ENCODE data around the gene ADAM19.
A peak's percentile ranks its signal among the peaks of the same experiment; 100 is the strongest.

The ADAM19 gene, protein sequence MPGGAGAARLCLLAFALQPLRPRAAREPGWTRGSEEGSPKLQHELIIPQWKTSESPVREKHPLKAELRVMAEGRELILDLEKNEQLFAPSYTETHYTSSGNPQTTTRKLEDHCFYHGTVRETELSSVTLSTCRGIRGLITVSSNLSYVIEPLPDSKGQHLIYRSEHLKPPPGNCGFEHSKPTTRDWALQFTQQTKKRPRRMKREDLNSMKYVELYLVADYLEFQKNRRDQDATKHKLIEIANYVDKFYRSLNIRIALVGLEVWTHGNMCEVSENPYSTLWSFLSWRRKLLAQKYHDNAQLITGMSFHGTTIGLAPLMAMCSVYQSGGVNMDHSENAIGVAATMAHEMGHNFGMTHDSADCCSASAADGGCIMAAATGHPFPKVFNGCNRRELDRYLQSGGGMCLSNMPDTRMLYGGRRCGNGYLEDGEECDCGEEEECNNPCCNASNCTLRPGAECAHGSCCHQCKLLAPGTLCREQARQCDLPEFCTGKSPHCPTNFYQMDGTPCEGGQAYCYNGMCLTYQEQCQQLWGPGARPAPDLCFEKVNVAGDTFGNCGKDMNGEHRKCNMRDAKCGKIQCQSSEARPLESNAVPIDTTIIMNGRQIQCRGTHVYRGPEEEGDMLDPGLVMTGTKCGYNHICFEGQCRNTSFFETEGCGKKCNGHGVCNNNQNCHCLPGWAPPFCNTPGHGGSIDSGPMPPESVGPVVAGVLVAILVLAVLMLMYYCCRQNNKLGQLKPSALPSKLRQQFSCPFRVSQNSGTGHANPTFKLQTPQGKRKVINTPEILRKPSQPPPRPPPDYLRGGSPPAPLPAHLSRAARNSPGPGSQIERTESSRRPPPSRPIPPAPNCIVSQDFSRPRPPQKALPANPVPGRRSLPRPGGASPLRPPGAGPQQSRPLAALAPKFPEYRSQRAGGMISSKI

DNA sequence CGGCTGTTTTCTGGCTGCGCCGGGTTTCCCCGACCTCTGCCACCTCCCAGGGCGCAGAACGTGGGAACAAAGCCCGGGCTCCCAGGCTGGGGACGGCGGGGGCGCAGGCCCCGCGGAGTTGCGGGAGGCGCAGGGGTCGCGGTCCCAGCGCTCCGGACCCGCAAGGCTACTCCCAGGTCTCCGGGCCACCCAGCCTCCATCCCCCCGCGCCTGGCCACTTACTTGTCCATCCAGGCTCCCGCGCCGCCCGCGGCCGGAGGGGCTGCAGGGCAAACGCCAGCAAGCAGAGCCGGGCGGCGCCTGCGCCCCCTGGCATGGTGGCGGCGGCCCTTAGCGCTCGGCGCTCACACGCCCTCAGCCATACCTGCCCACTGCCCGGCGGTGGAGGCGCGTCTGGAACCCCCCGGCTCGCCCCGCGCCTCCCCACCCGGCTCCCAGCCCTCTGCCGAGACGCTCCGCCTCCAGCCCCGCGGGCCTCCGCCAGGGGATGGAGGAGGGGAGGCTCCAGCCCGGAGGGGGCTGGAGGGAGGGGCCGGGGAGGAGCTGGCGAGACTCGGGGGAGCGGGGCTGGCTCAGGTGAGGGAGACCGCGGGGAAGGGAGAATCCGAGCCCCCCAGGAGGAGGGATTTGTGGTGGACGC, at the start of gene ADAM19:
ADAM19 (minus strand) TSS at position 395 of the 640 bp plus-strand sequence; CDS start at position 316, 79 bp downstream.
- Histone ChIP-seq H3K4me3 (ENCODE audit: low read depth in 1 of 2, low read length in 2 of 2) (peak within 1 kb of the TSS; percentile 67 to 86), H3K36me3 (ENCODE audit: control insufficient read depth in 1 of 2, insufficient read depth in 2 of 2, low read length in 2 of 2) (no peaks in the 10 kb centered on the region), H3K27ac (ENCODE audit: low read length) (peak within 1 kb of the TSS; percentile 83), H3K4me1 (ENCODE audit: control insufficient read depth in 1 of 2, insufficient read depth in 2 of 2, low read length in 2 of 2) (peaks cover 10 to 15% of the 10 kb centered on the region in 2 donors), H3K9me3 (ENCODE audit: control insufficient read depth in 1 of 2, low read length in 2 of 2) (no peaks in the 10 kb centered on the region), H3K27me3 (ENCODE audit: low read depth, low read length) (no peaks in the 10 kb centered on the region)

DNA sequence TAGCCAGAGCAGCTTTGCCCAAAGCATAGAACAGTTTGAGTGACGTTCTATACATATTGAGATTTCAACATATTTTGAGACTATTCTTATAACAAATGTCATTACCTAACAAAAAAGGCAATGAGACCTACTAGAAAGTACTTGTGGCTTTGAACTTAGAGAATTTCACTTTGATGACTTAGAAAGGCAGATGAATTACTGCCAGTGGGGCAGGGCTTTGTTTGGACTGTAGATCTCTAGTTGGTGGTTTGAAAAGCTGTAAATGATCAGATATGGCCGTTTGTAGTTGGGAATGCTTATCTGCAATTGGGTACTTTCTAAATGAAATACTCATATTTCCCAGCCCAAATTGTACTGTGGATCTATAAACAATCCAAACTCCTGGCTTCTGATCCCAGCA, 48.6 kb upstream of the ADAM19 start:
- Histone ChIP-seq H3K9me3 (ENCODE audit: control insufficient read depth in 1 of 2, low read length in 2 of 2) (peaks cover 0 to 2% of the 10 kb centered on the region in 2 donors), H3K36me3 (ENCODE audit: control insufficient read depth in 1 of 2, insufficient read depth in 2 of 2, low read length in 2 of 2) (no peaks in the 10 kb centered on the region), H3K27me3 (ENCODE audit: low read depth, low read length) (no peaks in the 10 kb centered on the region), H3K27ac (ENCODE audit: low read length) (no peak overlapping the region), H3K4me3 (ENCODE audit: low read depth in 1 of 2, low read length in 2 of 2) (no peak overlapping the region), H3K4me1 (ENCODE audit: control insufficient read depth in 1 of 2, insufficient read depth in 2 of 2, low read length in 2 of 2) (no peaks in the 10 kb centered on the region)

DNA sequence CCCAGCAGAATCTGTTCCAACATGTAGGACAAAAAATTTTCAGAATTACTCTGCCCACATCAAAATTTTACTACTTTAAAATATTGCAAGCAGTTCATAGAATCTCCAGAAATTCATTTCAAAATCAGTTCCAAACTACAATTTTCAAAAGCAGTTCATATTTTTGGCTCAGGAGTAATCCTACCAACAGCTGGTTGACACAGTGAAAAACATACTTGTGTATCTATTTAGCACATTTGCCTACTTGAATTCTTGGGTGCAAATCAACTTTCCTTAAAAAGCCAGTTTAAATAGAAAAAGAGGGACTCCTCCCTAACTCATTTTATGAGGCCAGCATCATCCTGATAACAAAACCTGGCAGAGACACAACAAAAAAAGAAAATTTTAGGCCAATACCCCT, 45.2 kb upstream of the ADAM19 start:
- H3K27me3 ChIP-seq (ENCODE audit: low read depth, low read length), result no peaks in the 10 kb centered on the region

DNA sequence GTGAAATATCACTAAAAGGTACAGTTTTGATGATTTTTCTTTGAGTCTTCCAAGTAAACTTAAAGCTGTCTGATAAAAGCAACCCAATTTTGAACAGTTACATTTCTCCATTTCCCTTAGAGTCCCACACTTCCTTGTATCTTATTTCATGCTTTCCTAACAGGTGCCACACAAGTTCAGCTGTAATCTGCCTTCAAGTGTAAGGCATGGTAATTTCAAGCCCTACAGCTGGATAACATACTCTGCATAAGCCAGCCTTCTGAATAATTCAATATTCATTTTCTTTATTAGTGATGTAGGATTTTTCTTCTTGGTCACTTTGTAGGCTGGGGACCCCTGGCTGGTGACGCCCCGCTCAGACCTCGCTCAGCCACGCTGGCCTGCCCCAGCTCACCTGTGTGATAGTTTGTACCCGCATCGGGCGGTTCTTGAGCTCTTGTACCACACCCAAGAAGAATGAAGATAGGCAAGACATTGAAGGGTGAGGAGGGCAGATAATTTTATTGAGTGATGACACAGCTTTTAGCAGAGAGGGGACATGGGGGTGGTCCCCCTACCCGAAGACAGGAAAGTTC, 42.7 kb upstream of the ADAM19 start:
- Histone ChIP-seq H3K4me3 (ENCODE audit: low read depth in 1 of 2, low read length in 2 of 2) (no peak overlapping the region), H3K27ac (ENCODE audit: low read length) (no peak overlapping the region), H3K4me1 (ENCODE audit: control insufficient read depth in 1 of 2, insufficient read depth in 2 of 2, low read length in 2 of 2) (peaks cover 0 to under 1% of the 10 kb centered on the region in 2 donors), H3K27me3 (ENCODE audit: low read depth, low read length) (no peaks in the 10 kb centered on the region), H3K36me3 (ENCODE audit: control insufficient read depth in 1 of 2, insufficient read depth in 2 of 2, low read length in 2 of 2) (no peaks in the 10 kb centered on the region), H3K9me3 (ENCODE audit: control insufficient read depth in 1 of 2, low read length in 2 of 2) (peaks cover 0 to 2% of the 10 kb centered on the region in 2 donors)

More for the DNA sequence above, 45.2 kb upstream of the ADAM19 start:
- no peak overlapping the region for H3K27ac ChIP-seq (ENCODE audit: low read length)
- no peaks in the 10 kb centered on the region for H3K36me3 ChIP-seq (ENCODE audit: control insufficient read depth in 1 of 2, insufficient read depth in 2 of 2, low read length in 2 of 2)
- no peak overlapping the region for H3K4me3 ChIP-seq (ENCODE audit: low read depth in 1 of 2, low read length in 2 of 2)
- H3K9me3 ChIP-seq (ENCODE audit: control insufficient read depth in 1 of 2, low read length in 2 of 2), result peaks cover 0 to 2% of the 10 kb centered on the region in 2 donors
- no peaks in the 10 kb centered on the region for H3K4me1 ChIP-seq (ENCODE audit: control insufficient read depth in 1 of 2, insufficient read depth in 2 of 2, low read length in 2 of 2)

DNA sequence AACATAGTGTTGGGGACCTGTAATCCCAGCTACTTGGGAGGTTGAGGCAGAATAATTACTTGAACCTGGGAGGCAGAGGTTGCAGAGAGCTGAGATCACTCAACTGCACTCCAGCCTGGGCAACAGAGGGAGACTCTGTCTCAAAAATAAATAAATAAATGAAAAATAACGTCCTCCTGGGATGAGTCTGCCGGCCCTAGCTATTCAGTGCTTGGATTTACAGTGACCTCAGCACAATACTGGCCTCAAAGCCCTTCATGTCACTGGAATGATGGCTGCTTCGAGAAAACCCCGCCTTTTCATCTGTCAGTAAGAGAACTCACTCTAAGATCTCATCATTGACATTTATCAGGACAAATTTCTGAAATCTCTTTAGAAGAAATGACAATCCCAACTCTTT, 41.2 kb upstream of the ADAM19 start:
- Histone ChIP-seq H3K4me3 (ENCODE audit: low read depth in 1 of 2, low read length in 2 of 2) (no peak overlapping the region), H3K36me3 (ENCODE audit: control insufficient read depth in 1 of 2, insufficient read depth in 2 of 2, low read length in 2 of 2) (no peaks in the 10 kb centered on the region), H3K4me1 (ENCODE audit: control insufficient read depth in 1 of 2, insufficient read depth in 2 of 2, low read length in 2 of 2) (peaks cover 4 to 15% of the 10 kb centered on the region in 2 donors), H3K9me3 (ENCODE audit: control insufficient read depth in 1 of 2, low read length in 2 of 2) (no peaks in the 10 kb centered on the region), H3K27me3 (ENCODE audit: low read depth, low read length) (no peaks in the 10 kb centered on the region), H3K27ac (ENCODE audit: low read length) (no peak overlapping the region)

DNA sequence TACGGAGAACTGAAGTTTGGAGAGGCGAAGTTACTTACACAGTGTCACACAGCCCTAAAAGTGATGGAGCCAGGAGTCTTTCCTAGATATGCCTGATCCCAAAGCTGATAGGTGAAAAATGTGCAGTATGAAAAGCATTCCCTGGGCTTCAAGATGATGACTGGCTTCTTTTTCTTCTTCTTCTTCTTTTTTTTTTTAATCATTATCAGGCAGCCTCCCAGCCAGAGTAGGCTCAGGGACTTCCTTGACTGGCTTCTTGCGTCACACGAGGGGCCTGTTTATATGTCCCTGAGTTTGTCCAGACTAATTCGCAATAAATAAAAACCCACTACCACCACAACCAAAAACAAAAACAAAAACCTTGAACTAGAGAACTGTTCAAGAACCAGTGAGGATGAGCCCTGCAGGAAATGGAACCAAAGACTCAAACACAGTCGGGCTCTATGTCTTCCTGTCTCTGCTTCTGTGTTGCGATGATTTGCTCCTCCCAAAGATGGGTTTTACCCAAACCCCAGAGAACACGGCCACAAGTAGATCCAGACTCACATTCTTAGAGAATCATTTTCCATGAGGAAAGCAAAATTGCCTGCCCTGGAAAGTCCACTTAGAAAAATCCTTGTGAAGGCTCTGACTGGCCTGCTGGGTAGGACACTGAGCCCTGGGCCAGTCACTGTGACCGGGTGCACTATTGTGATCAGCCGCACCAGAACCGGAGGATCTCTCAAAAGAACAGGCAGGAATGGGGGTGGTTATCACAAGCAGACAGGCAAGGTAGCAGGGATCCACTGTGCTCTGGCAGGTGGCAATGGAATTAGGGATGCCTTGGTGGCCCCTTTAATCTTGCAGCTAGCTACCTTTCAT, 38.0 kb upstream of the ADAM19 start:
- Histone ChIP-seq H3K27ac (ENCODE audit: low read length) (no peak overlapping the region), H3K9me3 (ENCODE audit: control insufficient read depth in 1 of 2, low read length in 2 of 2) (no peaks in the 10 kb centered on the region), H3K4me1 (ENCODE audit: control insufficient read depth in 1 of 2, insufficient read depth in 2 of 2, low read length in 2 of 2) (peaks cover 6 to 16% of the 10 kb centered on the region in 2 donors), H3K27me3 (ENCODE audit: low read depth, low read length) (no peaks in the 10 kb centered on the region), H3K36me3 (ENCODE audit: control insufficient read depth in 1 of 2, insufficient read depth in 2 of 2, low read length in 2 of 2) (no peaks in the 10 kb centered on the region), H3K4me3 (ENCODE audit: low read depth in 1 of 2, low read length in 2 of 2) (no peak overlapping the region)

DNA sequence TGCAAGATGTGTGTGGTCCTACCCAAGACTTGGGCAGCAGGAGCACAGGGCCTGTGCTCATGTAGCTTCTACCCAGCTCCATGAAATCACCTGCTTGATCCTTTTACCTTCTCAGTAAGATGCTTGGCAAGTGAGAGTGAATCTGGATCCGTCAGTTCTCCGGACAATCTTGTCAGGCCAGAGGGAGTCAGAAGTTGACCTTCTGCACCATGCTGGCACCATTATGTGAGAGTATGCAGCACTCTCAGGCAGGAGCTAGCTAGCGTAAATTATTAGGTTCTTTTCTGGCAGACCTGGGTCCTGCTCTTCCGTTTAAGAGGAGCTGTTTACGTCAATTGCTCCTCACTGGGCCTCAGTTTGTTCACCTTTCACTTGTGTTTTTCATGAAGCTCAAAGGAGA, 37.0 kb upstream of the ADAM19 start:
- no peak overlapping the region for H3K27ac ChIP-seq (ENCODE audit: low read length)

DNA sequence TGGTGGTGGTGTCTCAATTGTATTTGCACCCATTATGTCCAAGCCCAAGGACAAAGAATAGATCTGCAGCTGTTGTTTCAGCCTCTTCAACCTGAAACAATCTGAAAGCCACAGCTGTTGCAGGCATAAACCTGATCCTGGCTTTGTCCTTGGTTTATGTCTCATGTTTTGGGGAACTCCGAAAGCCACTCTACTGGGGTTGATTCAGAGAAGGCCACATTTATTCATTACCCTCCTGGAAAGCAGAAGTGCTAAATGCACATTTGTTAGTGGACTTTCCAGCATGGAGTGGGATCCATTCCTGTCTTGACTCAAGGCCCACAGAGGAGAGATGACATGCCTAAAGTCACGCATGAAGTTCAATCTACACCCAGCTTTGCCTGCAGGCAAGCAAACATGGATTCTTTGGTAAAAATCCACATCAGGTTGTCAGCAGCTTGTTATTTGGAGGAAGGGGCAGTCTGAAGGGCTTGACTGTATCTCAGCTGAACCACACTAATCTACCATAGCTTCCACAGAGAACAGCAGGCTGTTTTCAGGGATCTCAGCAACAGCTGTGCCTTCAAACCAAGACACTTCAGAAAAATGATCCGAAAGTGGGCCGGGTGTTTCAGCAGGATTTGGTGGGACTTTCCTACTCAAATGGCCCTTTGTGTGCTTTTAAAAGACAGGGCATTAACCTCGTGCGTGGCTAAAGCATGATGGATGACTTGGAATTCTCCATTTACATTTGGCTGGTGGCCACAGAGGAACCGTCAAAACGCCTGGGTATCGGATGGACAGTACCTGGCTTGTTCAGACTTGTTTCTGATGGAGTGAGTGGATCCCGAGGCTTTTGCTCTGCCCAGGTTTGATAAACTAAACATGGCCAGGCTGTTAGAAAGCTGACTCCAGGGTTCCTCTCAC, 36.2 kb upstream of the ADAM19 start:
- no peaks in the 10 kb centered on the region for H3K36me3 ChIP-seq (ENCODE audit: control insufficient read depth in 1 of 2, insufficient read depth in 2 of 2, low read length in 2 of 2)
- no peak overlapping the region for H3K4me3 ChIP-seq (ENCODE audit: low read depth in 1 of 2, low read length in 2 of 2)
- H3K27ac ChIP-seq (ENCODE audit: low read length), result no peak overlapping the region
- peaks cover 6 to 16% of the 10 kb centered on the region in 2 donors for H3K4me1 ChIP-seq (ENCODE audit: control insufficient read depth in 1 of 2, insufficient read depth in 2 of 2, low read length in 2 of 2)
- H3K9me3 ChIP-seq (ENCODE audit: control insufficient read depth in 1 of 2, low read length in 2 of 2), result no peaks in the 10 kb centered on the region
- no peaks in the 10 kb centered on the region for H3K27me3 ChIP-seq (ENCODE audit: low read depth, low read length)

More for the DNA sequence above, 37.0 kb upstream of the ADAM19 start:
- Histone ChIP-seq H3K36me3 (ENCODE audit: control insufficient read depth in 1 of 2, insufficient read depth in 2 of 2, low read length in 2 of 2) (no peaks in the 10 kb centered on the region), H3K4me1 (ENCODE audit: control insufficient read depth in 1 of 2, insufficient read depth in 2 of 2, low read length in 2 of 2) (peaks cover 6 to 16% of the 10 kb centered on the region in 2 donors), H3K27me3 (ENCODE audit: low read depth, low read length) (no peaks in the 10 kb centered on the region), H3K4me3 (ENCODE audit: low read depth in 1 of 2, low read length in 2 of 2) (no peak overlapping the region), H3K9me3 (ENCODE audit: control insufficient read depth in 1 of 2, low read length in 2 of 2) (no peaks in the 10 kb centered on the region)

DNA sequence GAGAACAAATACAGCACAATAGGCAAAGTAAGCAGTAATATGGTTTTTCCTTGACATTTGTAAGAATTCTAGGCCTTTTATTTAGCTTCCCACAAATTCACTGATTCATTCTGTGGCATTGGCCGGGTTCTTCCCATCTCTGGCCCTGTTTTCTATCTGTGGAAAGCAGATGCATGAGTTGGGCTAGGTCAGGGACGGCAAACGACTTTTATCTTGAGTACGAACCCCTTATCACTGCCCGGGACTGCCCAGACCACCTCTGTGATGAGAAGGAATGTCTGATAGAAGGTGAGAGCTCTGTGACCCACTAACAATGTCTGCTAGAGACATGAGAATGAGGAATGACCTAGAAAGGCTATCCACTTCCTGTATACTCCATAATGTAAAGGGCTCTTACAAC, 35.4 kb upstream of the ADAM19 start:
- peaks cover 6 to 16% of the 10 kb centered on the region in 2 donors for H3K4me1 ChIP-seq (ENCODE audit: control insufficient read depth in 1 of 2, insufficient read depth in 2 of 2, low read length in 2 of 2)
- no peak overlapping the region for H3K4me3 ChIP-seq (ENCODE audit: low read depth in 1 of 2, low read length in 2 of 2)

More for the DNA sequence above, 35.4 kb upstream of the ADAM19 start:
- no peaks in the 10 kb centered on the region for H3K9me3 ChIP-seq (ENCODE audit: control insufficient read depth in 1 of 2, low read length in 2 of 2)
- no peaks in the 10 kb centered on the region for H3K36me3 ChIP-seq (ENCODE audit: control insufficient read depth in 1 of 2, insufficient read depth in 2 of 2, low read length in 2 of 2)
- no peaks in the 10 kb centered on the region for H3K27me3 ChIP-seq (ENCODE audit: low read depth, low read length)
- no peak overlapping the region for H3K27ac ChIP-seq (ENCODE audit: low read length)
